ENCODE measurements around the gene CD300LF. TPM values are rescaled to one million over a fixed set of nuclear protein-coding genes. Genes with fewer than 3 reads are reported as not detected.

CD300LF gene
- total and polyA plus RNA-seq, 4 donors: 0.13 to 1.9 (median 1.0) TPM

DNA sequence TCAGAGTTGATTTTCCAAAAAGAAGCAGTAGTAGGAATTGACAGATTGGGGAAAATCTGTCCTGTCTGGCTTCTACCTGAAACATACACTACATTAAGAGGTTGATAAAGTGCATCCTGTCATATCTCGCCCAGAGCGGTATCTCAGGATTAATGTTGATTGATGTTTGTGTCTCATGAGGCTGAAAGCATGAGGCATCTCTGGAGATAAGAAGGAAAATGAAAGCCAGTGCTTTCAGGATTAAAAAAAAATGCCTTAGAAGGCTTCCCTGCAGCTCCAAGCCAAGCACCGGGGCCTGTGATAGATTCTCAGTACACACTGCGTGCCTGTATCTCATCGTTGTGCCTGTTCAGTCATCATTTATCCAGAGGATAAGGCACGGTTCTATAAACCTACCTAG lies 62.8 kb downstream of the CD300LF start:
- Histone ChIP-seq H3K27ac (ENCODE audit: low read depth in 1 of 2, low read length in 2 of 2) (no peak overlapping the region), H3K4me3 (ENCODE audit: low read depth in 1 of 3, low read length in 3 of 3) (no peak overlapping the region), H3K36me3 (ENCODE audit: control insufficient read depth in 4 of 4, insufficient read depth in 3 of 4, low read depth in 1 of 4, low read length in 3 of 4) (no peaks in the 10 kb centered on the region), H3K27me3 (ENCODE audit: control insufficient read depth in 4 of 4, insufficient read depth in 4 of 4, low read length in 3 of 4) (peaks cover 0 to 20% (median 2%) of the 10 kb centered on the region in 4 donors), H3K9me3 (ENCODE audit: control insufficient read depth in 4 of 4, low read length in 3 of 4) (no peaks in the 10 kb centered on the region), H3K4me1 (ENCODE audit: control insufficient read depth in 4 of 4, insufficient read depth in 4 of 4, low read length in 3 of 4) (no peaks in the 10 kb centered on the region), H3K9ac (ENCODE audit: low read depth in 1 of 2, low read length in 2 of 2) (no peak overlapping the region)
- no peak for DNase-seq (ENCODE audit: low spot score)
- no peak for TF ChIP-seq HNF4G (IDR thresholded peaks at IDR 0.05)
- TF ChIP-seq, protein P1, sequence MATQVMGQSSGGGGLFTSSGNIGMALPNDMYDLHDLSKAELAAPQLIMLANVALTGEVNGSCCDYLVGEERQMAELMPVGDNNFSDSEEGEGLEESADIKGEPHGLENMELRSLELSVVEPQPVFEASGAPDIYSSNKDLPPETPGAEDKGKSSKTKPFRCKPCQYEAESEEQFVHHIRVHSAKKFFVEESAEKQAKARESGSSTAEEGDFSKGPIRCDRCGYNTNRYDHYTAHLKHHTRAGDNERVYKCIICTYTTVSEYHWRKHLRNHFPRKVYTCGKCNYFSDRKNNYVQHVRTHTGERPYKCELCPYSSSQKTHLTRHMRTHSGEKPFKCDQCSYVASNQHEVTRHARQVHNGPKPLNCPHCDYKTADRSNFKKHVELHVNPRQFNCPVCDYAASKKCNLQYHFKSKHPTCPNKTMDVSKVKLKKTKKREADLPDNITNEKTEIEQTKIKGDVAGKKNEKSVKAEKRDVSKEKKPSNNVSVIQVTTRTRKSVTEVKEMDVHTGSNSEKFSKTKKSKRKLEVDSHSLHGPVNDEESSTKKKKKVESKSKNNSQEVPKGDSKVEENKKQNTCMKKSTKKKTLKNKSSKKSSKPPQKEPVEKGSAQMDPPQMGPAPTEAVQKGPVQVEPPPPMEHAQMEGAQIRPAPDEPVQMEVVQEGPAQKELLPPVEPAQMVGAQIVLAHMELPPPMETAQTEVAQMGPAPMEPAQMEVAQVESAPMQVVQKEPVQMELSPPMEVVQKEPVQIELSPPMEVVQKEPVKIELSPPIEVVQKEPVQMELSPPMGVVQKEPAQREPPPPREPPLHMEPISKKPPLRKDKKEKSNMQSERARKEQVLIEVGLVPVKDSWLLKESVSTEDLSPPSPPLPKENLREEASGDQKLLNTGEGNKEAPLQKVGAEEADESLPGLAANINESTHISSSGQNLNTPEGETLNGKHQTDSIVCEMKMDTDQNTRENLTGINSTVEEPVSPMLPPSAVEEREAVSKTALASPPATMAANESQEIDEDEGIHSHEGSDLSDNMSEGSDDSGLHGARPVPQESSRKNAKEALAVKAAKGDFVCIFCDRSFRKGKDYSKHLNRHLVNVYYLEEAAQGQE (IDR thresholded peaks at IDR 0.05): no peak
- no peak for TF ChIP-seq HNF4A (conservative IDR thresholded peaks at IDR 0.05)
- TF ChIP-seq RXRA (IDR thresholded peaks at IDR 0.05): no peak
- 61% methylated on average over 6 of the region's 6 CpGs for WGBS

DNA sequence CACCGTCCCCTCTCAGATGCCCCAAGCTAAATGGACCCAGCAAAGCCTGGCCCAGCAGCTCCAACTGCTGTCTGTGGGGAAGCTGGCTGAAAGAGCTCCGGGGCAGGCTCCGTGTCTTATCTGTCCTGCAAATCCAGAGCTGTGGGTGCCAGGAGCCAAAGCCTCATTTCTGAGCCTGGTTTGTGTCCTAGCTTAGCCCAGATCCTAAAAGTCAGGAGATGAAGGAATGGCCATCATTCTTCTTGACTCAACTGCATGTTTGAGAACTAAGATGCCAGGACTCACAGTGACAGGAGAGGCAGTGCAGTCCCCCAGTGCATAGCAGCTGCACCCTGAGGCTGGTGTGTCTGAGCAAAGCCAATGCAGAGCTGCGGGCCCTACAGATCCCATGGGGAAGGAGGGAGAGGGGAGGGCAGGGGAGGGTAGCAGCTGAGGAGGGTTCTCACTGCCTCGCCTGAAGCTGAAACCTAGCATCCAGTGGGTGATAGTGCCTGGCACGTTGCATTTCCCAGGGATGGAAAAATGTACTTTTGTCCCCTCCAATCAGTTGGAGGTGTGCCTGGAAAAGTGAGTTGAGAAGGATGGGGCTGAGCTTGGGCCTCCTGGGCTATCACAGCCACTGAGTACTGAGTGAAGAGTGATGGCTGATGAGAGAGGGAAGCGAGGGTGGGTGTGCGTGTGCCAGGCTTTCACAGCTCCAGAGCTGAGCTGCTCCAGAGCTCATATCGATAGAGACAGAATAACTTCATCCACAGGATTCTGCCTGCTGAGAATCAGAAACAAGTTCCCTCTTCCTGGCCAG lies 64.7 kb downstream of the CD300LF start:
- 57% methylated on average over 9 of the region's 9 CpGs for WGBS
- Histone ChIP-seq H3K9ac (ENCODE audit: low read depth in 1 of 2, low read length in 2 of 2) (no peak overlapping the region), H3K27me3 (ENCODE audit: control insufficient read depth in 4 of 4, insufficient read depth in 4 of 4, low read length in 3 of 4) (peaks cover 0 to 23% (median 2%) of the 10 kb centered on the region in 4 donors), H3K4me3 (ENCODE audit: low read depth in 1 of 3, low read length in 3 of 3) (no peak overlapping the region), H3K4me1 (ENCODE audit: control insufficient read depth in 4 of 4, insufficient read depth in 4 of 4, low read length in 3 of 4) (no peaks in the 10 kb centered on the region), H3K27ac (ENCODE audit: low read depth in 1 of 2, low read length in 2 of 2) (no peak overlapping the region), H3K9me3 (ENCODE audit: control insufficient read depth in 4 of 4, low read length in 3 of 4) (no peaks in the 10 kb centered on the region), H3K36me3 (ENCODE audit: control insufficient read depth in 4 of 4, insufficient read depth in 3 of 4, low read depth in 1 of 4, low read length in 3 of 4) (no peaks in the 10 kb centered on the region)
- DNase-seq (ENCODE audit: low spot score): no peak
- TF ChIP-seq FOXA2 (IDR thresholded peaks at IDR 0.05): no peak
- TF ChIP-seq GABPA (IDR thresholded peaks at IDR 0.05 in 1 of 2, conservative IDR thresholded peaks at IDR 0.05 in 1 of 2): no peak
- TF ChIP-seq HNF4G (IDR thresholded peaks at IDR 0.05): no peak

DNA sequence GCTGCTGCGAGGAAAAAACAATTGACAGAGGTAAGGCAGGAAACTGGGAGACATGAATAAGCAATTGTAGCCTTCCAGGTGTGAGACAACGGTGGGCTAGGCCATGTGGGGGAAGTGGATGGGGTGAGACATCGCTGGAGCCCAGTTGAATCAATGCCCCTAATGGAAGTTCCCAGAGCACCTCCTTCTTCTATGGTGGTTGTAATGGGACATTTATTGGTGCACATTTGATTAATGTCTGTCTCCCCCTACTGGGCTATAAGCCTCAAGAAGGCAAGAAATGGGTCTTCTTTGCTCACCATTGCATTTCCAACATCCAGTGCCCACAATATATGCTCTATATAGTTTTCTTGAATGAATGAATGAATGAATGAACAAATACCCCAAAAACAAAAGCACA lies 66.5 kb downstream of the CD300LF start:
- H3K9me3 ChIP-seq (ENCODE audit: control insufficient read depth in 4 of 4, low read length in 3 of 4): no peaks in the 10 kb centered on the region
- no peak overlapping the region for H3K27ac ChIP-seq (ENCODE audit: low read depth in 1 of 2, low read length in 2 of 2)
- no peak overlapping the region for H3K4me3 ChIP-seq (ENCODE audit: low read depth in 1 of 3, low read length in 3 of 3)
- H3K4me1 ChIP-seq (ENCODE audit: control insufficient read depth in 4 of 4, insufficient read depth in 4 of 4, low read length in 3 of 4): no peaks in the 10 kb centered on the region
- TF ChIP-seq, protein P2, sequence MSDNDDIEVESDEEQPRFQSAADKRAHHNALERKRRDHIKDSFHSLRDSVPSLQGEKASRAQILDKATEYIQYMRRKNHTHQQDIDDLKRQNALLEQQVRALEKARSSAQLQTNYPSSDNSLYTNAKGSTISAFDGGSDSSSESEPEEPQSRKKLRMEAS (IDR thresholded peaks at IDR 0.05): no peak
- TF ChIP-seq, protein P3, sequence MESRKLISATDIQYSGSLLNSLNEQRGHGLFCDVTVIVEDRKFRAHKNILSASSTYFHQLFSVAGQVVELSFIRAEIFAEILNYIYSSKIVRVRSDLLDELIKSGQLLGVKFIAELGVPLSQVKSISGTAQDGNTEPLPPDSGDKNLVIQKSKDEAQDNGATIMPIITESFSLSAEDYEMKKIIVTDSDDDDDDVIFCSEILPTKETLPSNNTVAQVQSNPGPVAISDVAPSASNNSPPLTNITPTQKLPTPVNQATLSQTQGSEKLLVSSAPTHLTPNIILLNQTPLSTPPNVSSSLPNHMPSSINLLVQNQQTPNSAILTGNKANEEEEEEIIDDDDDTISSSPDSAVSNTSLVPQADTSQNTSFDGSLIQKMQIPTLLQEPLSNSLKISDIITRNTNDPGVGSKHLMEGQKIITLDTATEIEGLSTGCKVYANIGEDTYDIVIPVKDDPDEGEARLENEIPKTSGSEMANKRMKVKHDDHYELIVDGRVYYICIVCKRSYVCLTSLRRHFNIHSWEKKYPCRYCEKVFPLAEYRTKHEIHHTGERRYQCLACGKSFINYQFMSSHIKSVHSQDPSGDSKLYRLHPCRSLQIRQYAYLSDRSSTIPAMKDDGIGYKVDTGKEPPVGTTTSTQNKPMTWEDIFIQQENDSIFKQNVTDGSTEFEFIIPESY (IDR thresholded peaks at IDR 0.05): no peak
- TF ChIP-seq RAD21 (IDR thresholded peaks at IDR 0.05): peak in 1 of 2 donors; percentile 40
- TF ChIP-seq, protein P4, sequence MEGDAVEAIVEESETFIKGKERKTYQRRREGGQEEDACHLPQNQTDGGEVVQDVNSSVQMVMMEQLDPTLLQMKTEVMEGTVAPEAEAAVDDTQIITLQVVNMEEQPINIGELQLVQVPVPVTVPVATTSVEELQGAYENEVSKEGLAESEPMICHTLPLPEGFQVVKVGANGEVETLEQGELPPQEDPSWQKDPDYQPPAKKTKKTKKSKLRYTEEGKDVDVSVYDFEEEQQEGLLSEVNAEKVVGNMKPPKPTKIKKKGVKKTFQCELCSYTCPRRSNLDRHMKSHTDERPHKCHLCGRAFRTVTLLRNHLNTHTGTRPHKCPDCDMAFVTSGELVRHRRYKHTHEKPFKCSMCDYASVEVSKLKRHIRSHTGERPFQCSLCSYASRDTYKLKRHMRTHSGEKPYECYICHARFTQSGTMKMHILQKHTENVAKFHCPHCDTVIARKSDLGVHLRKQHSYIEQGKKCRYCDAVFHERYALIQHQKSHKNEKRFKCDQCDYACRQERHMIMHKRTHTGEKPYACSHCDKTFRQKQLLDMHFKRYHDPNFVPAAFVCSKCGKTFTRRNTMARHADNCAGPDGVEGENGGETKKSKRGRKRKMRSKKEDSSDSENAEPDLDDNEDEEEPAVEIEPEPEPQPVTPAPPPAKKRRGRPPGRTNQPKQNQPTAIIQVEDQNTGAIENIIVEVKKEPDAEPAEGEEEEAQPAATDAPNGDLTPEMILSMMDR (IDR thresholded peaks at IDR 0.05; ENCODE audit: low read depth, low read length, missing input control): peak; percentile 9
- TF ChIP-seq HNF4A (conservative IDR thresholded peaks at IDR 0.05): no peak
- TF ChIP-seq, protein P5, sequence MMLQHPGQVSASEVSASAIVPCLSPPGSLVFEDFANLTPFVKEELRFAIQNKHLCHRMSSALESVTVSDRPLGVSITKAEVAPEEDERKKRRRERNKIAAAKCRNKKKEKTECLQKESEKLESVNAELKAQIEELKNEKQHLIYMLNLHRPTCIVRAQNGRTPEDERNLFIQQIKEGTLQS (IDR thresholded peaks at IDR 0.05): no peak
- TF ChIP-seq JUND (IDR thresholded peaks at IDR 0.05): no peak
- no peak overlapping the region for H3K9ac ChIP-seq (ENCODE audit: low read depth in 1 of 2, low read length in 2 of 2)
- DNase-seq (ENCODE audit: low spot score): no peak
- H3K36me3 ChIP-seq (ENCODE audit: control insufficient read depth in 4 of 4, insufficient read depth in 3 of 4, low read depth in 1 of 4, low read length in 3 of 4): no peaks in the 10 kb centered on the region
- H3K27me3 ChIP-seq (ENCODE audit: control insufficient read depth in 4 of 4, insufficient read depth in 4 of 4, low read length in 3 of 4): peaks cover 0 to 20% (median 3%) of the 10 kb centered on the region in 4 donors
- WGBS: 66% methylated on average over 3 of the region's 3 CpGs

Measured in liver (tissue), 9 donors.